WTC11 (cell line): Measurements from ENCODE around the gene MBD3.

Experiments
- ATF3 ChIP-seq: sonication (generic); formaldehyde crosslinking; conservative IDR thresholded peaks from 2 replicates; pipeline ENCODE4 v1.8.1; 2022; ENCODE audit warnings: mild to moderate bottlenecking, missing genetic modification reagents
- CBFB ChIP-seq: sonication (generic); formaldehyde crosslinking; IDR thresholded peaks from 2 replicates; pipeline ENCODE4 v1.8.1; 2022; ENCODE audit warnings: mild to moderate bottlenecking, low read depth, missing genetic modification reagents
- GABPB1 ChIP-seq: sonication (generic); formaldehyde crosslinking; IDR thresholded peaks from 2 replicates; pipeline ENCODE4 v1.8.1; 2023; ENCODE audit warnings: mild to moderate bottlenecking, missing genetic modification reagents
- IRF2 ChIP-seq: sonication (generic); formaldehyde crosslinking; IDR thresholded peaks from 2 replicates; pipeline ENCODE4 v1.8.0; 2022; ENCODE audit warnings: low read depth, missing genetic modification reagents, borderline replicate concordance
- NR3C1 ChIP-seq: sonication (generic); formaldehyde crosslinking; conservative IDR thresholded peaks from 2 replicates; pipeline ENCODE4 v1.8.1; 2023; ENCODE audit warnings: low read depth, mild to moderate bottlenecking, missing genetic modification reagents
- TCF7 ChIP-seq: sonication (generic); formaldehyde crosslinking; IDR thresholded peaks from 2 replicates; pipeline ENCODE4 v1.8.0; 2022; ENCODE audit warnings: mild to moderate bottlenecking, low read depth, missing genetic modification reagents, moderate library complexity
- TP53 ChIP-seq: sonication (generic); formaldehyde crosslinking; IDR thresholded peaks from 2 replicates; pipeline ENCODE4 v1.8.1; 2023; ENCODE audit warnings: mild to moderate bottlenecking, missing genetic modification reagents
- USF2 ChIP-seq: sonication (generic); formaldehyde crosslinking; IDR thresholded peaks from 2 replicates; pipeline ENCODE4 v1.8.1; 2023; ENCODE audit warnings: mild to moderate bottlenecking, missing genetic modification reagents, moderate library complexity
- ZNF219 ChIP-seq: sonication (generic); formaldehyde crosslinking; IDR thresholded peaks from 2 replicates; pipeline ENCODE4 v1.8.0; 2023; ENCODE audit warnings: missing genetic modification reagents, mild to moderate bottlenecking, borderline replicate concordance
- TF ChIP-seq, protein P1 (sequence below): sonication (generic); formaldehyde crosslinking; IDR thresholded peaks from 2 replicates; pipeline ENCODE4 v1.8.1; 2023; ENCODE audit warnings: mild to moderate bottlenecking, moderate library complexity, missing genetic modification reagents
- TF ChIP-seq, protein P2 (sequence below): fragments of 200-600 bp; IDR thresholded peaks from 2 replicates; pipeline ENCODE4 v1.8.0; 2022; ENCODE audit warnings: antibody characterized with exemption
- TF ChIP-seq, protein P3 (sequence below): sonication (generic); formaldehyde crosslinking; IDR thresholded peaks from 2 replicates; pipeline ENCODE4 v1.8.1; 2022; ENCODE audit warnings: low read depth, mild to moderate bottlenecking, moderate library complexity, missing genetic modification reagents, borderline replicate concordance
- TF ChIP-seq, protein P4 (sequence below): sonication (generic); formaldehyde crosslinking; IDR thresholded peaks from 2 replicates; pipeline ENCODE4 v1.8.0; 2022; ENCODE audit warnings: mild to moderate bottlenecking, missing genetic modification reagents

GRCh38 chr19:1602091-1602707, 9.5 kb upstream of the MBD3 start:
- no peak for TF ChIP-seq CBFB (CRISPR knock-in tag)
- TF ChIP-seq, protein P1, sequence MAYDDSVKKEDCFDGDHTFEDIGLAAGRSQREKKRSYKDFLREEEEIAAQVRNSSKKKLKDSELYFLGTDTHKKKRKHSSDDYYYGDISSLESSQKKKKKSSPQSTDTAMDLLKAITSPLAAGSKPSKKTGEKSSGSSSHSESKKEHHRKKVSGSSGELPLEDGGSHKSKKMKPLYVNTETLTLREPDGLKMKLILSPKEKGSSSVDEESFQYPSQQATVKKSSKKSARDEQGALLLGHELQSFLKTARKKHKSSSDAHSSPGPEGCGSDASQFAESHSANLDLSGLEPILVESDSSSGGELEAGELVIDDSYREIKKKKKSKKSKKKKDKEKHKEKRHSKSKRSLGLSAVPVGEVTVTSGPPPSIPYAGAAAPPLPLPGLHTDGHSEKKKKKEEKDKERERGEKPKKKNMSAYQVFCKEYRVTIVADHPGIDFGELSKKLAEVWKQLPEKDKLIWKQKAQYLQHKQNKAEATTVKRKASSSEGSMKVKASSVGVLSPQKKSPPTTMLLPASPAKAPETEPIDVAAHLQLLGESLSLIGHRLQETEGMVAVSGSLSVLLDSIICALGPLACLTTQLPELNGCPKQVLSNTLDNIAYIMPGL (CRISPR knock-in tag) = no peak
- TF ChIP-seq, protein P2, sequence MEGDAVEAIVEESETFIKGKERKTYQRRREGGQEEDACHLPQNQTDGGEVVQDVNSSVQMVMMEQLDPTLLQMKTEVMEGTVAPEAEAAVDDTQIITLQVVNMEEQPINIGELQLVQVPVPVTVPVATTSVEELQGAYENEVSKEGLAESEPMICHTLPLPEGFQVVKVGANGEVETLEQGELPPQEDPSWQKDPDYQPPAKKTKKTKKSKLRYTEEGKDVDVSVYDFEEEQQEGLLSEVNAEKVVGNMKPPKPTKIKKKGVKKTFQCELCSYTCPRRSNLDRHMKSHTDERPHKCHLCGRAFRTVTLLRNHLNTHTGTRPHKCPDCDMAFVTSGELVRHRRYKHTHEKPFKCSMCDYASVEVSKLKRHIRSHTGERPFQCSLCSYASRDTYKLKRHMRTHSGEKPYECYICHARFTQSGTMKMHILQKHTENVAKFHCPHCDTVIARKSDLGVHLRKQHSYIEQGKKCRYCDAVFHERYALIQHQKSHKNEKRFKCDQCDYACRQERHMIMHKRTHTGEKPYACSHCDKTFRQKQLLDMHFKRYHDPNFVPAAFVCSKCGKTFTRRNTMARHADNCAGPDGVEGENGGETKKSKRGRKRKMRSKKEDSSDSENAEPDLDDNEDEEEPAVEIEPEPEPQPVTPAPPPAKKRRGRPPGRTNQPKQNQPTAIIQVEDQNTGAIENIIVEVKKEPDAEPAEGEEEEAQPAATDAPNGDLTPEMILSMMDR = no peak
- no peak for TF ChIP-seq IRF2 (CRISPR knock-in tag)
- TF ChIP-seq ZNF219 (CRISPR knock-in tag) = no peak
- TF ChIP-seq, protein P3, sequence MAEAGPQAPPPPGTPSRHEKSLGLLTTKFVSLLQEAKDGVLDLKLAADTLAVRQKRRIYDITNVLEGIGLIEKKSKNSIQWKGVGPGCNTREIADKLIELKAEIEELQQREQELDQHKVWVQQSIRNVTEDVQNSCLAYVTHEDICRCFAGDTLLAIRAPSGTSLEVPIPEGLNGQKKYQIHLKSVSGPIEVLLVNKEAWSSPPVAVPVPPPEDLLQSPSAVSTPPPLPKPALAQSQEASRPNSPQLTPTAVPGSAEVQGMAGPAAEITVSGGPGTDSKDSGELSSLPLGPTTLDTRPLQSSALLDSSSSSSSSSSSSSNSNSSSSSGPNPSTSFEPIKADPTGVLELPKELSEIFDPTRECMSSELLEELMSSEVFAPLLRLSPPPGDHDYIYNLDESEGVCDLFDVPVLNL (CRISPR knock-in tag) = no peak
- no peak for TF ChIP-seq GABPB1 (CRISPR knock-in tag)
- TF ChIP-seq NR3C1 = no peak
- no peak for TF ChIP-seq ATF3 (CRISPR knock-in tag)
- TF ChIP-seq, protein P4, sequence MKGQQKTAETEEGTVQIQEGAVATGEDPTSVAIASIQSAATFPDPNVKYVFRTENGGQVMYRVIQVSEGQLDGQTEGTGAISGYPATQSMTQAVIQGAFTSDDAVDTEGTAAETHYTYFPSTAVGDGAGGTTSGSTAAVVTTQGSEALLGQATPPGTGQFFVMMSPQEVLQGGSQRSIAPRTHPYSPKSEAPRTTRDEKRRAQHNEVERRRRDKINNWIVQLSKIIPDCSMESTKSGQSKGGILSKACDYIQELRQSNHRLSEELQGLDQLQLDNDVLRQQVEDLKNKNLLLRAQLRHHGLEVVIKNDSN (CRISPR knock-in tag) = no peak
- TF ChIP-seq TP53 (CRISPR knock-in tag) = no peak
- no peak for TF ChIP-seq USF2 (CRISPR knock-in tag)
- TF ChIP-seq TCF7 (CRISPR knock-in tag) = no peak
